ENCODE data around the gene UACA. TPM values are rescaled to one million over a fixed set of nuclear protein-coding genes. Genes with fewer than 3 reads are reported as not detected.

UACA gene
- total and polyA plus RNA-seq, 9 of the 15 experiments (the other 6 are each of a cell fraction or from before 2014, with no cell fraction given): 0.06 to 0.33 (median 0.15) TPM; not detected in 5

GRCh38 chr15:70797464-70797863 is 34.1 kb upstream of the UACA start (continued):
- no peak for TF ChIP-seq NR4A1 (CRISPR knock-in tag; IDR thresholded peaks at IDR 0.05)
- TF ChIP-seq NR4A1 (tag; IDR thresholded peaks at IDR 0.05): no peak
- no peak for TF ChIP-seq SRSF1 (IDR thresholded peaks at IDR 0.05; ENCODE audit: low read depth, low read length)
- TF ChIP-seq MTA3 (IDR thresholded peaks at IDR 0.05; ENCODE audit: borderline replicate concordance): no peak
- TF ChIP-seq ATF6 (CRISPR knock-in tag; IDR thresholded peaks at IDR 0.05): no peak
- TF ChIP-seq GTF2A2 (tag; IDR thresholded peaks at IDR 0.05): no peak

- Histone ChIP-seq H3K4me3 (no peak overlapping the region), H3K27me3 (ENCODE audit: control insufficient read depth in 2 of 2, insufficient read depth in 2 of 2, low read length in 2 of 2) (peaks cover 0 to 8% of the 10 kb centered on the region in 2 experiments; a peak in 2 of 5 replicates), H3K9me3 (replicated peaks; ENCODE audit: control insufficient read depth, insufficient read depth, low read depth, low read length) (no peaks in the 10 kb centered on the region), H4K20me1 (replicated peaks; ENCODE audit: control insufficient read depth, insufficient read depth, low read length) (no peaks in the 10 kb centered on the region), H3K27ac (ENCODE audit: extremely low read depth, low read depth, low read length) (no peak overlapping the region), H3K9me1 (ENCODE audit: control insufficient read depth, insufficient read depth, low read length) (no peaks in the 10 kb centered on the region), H3K36me3 (ENCODE audit: control insufficient read depth, insufficient read depth, low read length) (no peaks in the 10 kb centered on the region), H3K4me2 (ENCODE audit: insufficient read depth, low read length) (no peak overlapping the region), H3K4me1 (replicated peaks in 1 of 2; ENCODE audit: control insufficient read depth in 2 of 2, insufficient read depth in 2 of 2, low read length in 2 of 2) (no peaks in the 10 kb centered on the region), H3K79me2 (ENCODE audit: control insufficient read depth, insufficient read depth, low read length) (no peaks in the 10 kb centered on the region), H2AFZ (ENCODE audit: low read depth, low read length) (no peak overlapping the region), H3K9ac (ENCODE audit: insufficient read depth in 1 of 2, low read depth in 2 of 2, low read length in 2 of 2) (no peak overlapping the region)
- WGBS (ENCODE audit: insufficient coverage, low coverage, missing lambda C conversion rate): under 1% methylated on average over 14 of the region's 14 CpGs
- ATAC-seq (no peak), DNase-seq (ENCODE audit: extremely low read depth in 1 of 4, low spot score in 3 of 4) (no peak), FAIRE-seq (no peak)
- CTCF ChIA-PET (ENCODE audit: low intra/inter-chr PET ratio): no interaction called here
- intact Hi-C loops (cut with micrococcal nuclease): no loop called here
- BruUV-seq (replicated peaks): no TSS peak
- no peak for TF ChIP-seq ASH1L (IDR thresholded peaks at IDR 0.05; ENCODE audit: borderline replicate concordance, low read depth, partially characterized antibody)
- TF ChIP-seq MEF2D (tag; conservative IDR thresholded peaks at IDR 0.05; ENCODE audit: low read depth): no peak
- TF ChIP-seq ILK (tag; IDR thresholded peaks at IDR 0.05; ENCODE audit: borderline replicate concordance, low read depth): no peak
- TF ChIP-seq ETV5 (CRISPR knock-in tag; IDR thresholded peaks at IDR 0.05; ENCODE audit: low read depth): no peak
- in situ Hi-C loops (cut with MboI): no loop called here
- POLR2A ChIA-PET: no interaction called here
These were observed 33.4 kb upstream of the UACA start for GRCh38 chr15:70796516-70797310.

All from K562 (cell line).